HepG2 (cell line): Measurements from ENCODE around the gene SH3PXD2A.

Experiments used
- ATF3 ChIP-seq: sonication (generic); formaldehyde crosslinking; IDR thresholded peaks from 2 replicates; pipeline ENCODE4 v1.4.0; 2020; ENCODE audit warnings: missing genetic modification reagents
- CHD2 ChIP-seq: IDR thresholded peaks from 2 replicates; pipeline ENCODE4 v1.6.1; 2011; ENCODE audit warnings: low read depth, low read length, improper control_type of control experiment
- CTCF ChIP-seq: sonication (generic); formaldehyde crosslinking; IDR thresholded peaks from 2 replicates; pipeline ENCODE4 v1.5.0; 2020; ENCODE audit warnings: mild to moderate bottlenecking, missing genetic modification reagents, moderate library complexity
- EP300 ChIP-seq, 3 experiments: sonication (generic) in 1 of 3; formaldehyde crosslinking in 1 of 3; IDR thresholded peaks; 2 replicates each; pipeline versions ENCODE4 v1.5.1 to v1.6.1; 2011 to 2020; ENCODE audit warnings: low read depth in 2 of 3, low read length in 2 of 3, borderline replicate concordance in 1 of 3, improper control_type of control experiment in 1 of 3, mild to moderate bottlenecking in 1 of 3, missing genetic modification reagents in 1 of 3, moderate library complexity in 1 of 3
- EZH2 ChIP-seq: conservative IDR thresholded peaks from 2 replicates; pipeline ENCODE4 v1.6.1; 2012; ENCODE audit warnings: mild to moderate bottlenecking, low read depth, low read length, moderate library complexity
- RNF219 ChIP-seq: sonication (generic); formaldehyde crosslinking; IDR thresholded peaks from 2 replicates; pipeline ENCODE4 v1.5.0; 2020; ENCODE audit warnings: mild to moderate bottlenecking, missing genetic modification reagents
- STAT6 ChIP-seq: sonication (generic); formaldehyde crosslinking; IDR thresholded peaks from 2 replicates; pipeline ENCODE4 v1.4.0; 2020; ENCODE audit warnings: missing genetic modification reagents, mild to moderate bottlenecking, borderline replicate concordance
- ZNF121 ChIP-seq: sonication (generic); formaldehyde crosslinking; IDR thresholded peaks from 2 replicates; pipeline ENCODE4 v1.5.0; 2020; ENCODE audit warnings: mild to moderate bottlenecking, missing genetic modification reagents
- ZNF678 ChIP-seq: sonication (generic); formaldehyde crosslinking; IDR thresholded peaks from 2 replicates; pipeline ENCODE4 v1.4.0; 2020; ENCODE audit warnings: mild to moderate bottlenecking, missing genetic modification reagents
- TF ChIP-seq, protein P1 (sequence below): sonication (generic); formaldehyde crosslinking; conservative IDR thresholded peaks from 2 replicates; pipeline ENCODE4 v1.4.0; 2020; ENCODE audit warnings: missing genetic modification reagents

GRCh38 chr10:103854686-103855391, 537 bp downstream of the SH3PXD2A start:
- no peak for TF ChIP-seq ATF3 (CRISPR knock-in tag)
- TF ChIP-seq EP300 (IDR thresholded peaks at IDR 0.05; ENCODE audit: low read depth in 2 of 2, low read length in 2 of 2), result no peak
- TF ChIP-seq EP300 (CRISPR knock-in tag; IDR thresholded peaks at IDR 0.05; ENCODE audit: borderline replicate concordance), result no peak
- TF ChIP-seq, protein P1, sequence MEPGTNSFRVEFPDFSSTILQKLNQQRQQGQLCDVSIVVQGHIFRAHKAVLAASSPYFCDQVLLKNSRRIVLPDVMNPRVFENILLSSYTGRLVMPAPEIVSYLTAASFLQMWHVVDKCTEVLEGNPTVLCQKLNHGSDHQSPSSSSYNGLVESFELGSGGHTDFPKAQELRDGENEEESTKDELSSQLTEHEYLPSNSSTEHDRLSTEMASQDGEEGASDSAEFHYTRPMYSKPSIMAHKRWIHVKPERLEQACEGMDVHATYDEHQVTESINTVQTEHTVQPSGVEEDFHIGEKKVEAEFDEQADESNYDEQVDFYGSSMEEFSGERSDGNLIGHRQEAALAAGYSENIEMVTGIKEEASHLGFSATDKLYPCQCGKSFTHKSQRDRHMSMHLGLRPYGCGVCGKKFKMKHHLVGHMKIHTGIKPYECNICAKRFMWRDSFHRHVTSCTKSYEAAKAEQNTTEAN (CRISPR knock-in tag), result no peak
- TF ChIP-seq CHD2, result no peak
- no peak for TF ChIP-seq ZNF678 (CRISPR knock-in tag)
- TF ChIP-seq CTCF, result no peak; the same call in 1 of the 2 replicates
- no peak for TF ChIP-seq EZH2
- no peak for TF ChIP-seq STAT6 (CRISPR knock-in tag)
- TF ChIP-seq ZNF121 (CRISPR knock-in tag), result no peak
- no peak for TF ChIP-seq RNF219 (CRISPR knock-in tag)
